Uterus (tissue), 2 donors: ENCODE measurements around the gene FAM209B.

ENCODE experiments used
- CTCF ChIP-seq, 4 experiments: fragments of 200-600 bp in 2 of 4; fragments of 450-650 bp in 2 of 4; sonication (generic) in 2 of 4; IDR thresholded peaks; one replicate each; pipeline ENCODE4 v1.5.1; 2016 to 2019; ENCODE audit warnings: antibody characterized with exemption in 4 of 4, mild to moderate bottlenecking in 2 of 4, moderate library complexity in 1 of 4
- POLR2A ChIP-seq, 2 donors: fragments of 450-650 bp; IDR thresholded peaks; one replicate each; pipeline ENCODE4 v1.6.1; 2016; ENCODE audit warnings: antibody characterized with exemption in 2 of 2, mild to moderate bottlenecking in 1 of 2, moderate library complexity in 1 of 2

GRCh38 chr20:56513161-56514150 is 19.6 kb upstream of the FAM209B start:
- TF ChIP-seq CTCF (IDR thresholded peaks at IDR 0.05) (no peak), POLR2A (IDR thresholded peaks at IDR 0.05) (no peak)
